ENCODE results near the gene NID1.
"Not testable (repeated sequence)": the region's sequence is repeated elsewhere in the genome, so short reads cannot be mapped to it uniquely, and the experiment has no call there.

DNA sequence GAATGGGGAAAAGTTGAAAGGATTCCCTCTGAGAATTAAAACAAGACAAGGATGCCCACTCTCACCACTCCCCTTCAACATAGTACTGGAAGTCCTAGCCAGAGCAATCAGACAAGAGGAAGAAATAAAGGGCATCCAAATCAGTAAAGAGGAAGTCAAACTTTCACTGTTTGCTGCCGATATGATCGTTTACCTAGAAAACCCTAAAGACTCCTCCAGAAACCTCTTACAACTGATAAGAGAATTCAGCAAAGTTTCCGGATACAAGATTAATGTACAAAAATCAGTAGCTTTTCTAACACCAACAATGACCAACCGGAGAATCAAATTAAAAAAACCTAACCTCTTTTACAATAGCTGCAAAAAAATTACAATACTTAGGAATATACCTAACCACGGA, 98.8 kb downstream of the NID1 start:
- TF ChIP-seq, protein P1, sequence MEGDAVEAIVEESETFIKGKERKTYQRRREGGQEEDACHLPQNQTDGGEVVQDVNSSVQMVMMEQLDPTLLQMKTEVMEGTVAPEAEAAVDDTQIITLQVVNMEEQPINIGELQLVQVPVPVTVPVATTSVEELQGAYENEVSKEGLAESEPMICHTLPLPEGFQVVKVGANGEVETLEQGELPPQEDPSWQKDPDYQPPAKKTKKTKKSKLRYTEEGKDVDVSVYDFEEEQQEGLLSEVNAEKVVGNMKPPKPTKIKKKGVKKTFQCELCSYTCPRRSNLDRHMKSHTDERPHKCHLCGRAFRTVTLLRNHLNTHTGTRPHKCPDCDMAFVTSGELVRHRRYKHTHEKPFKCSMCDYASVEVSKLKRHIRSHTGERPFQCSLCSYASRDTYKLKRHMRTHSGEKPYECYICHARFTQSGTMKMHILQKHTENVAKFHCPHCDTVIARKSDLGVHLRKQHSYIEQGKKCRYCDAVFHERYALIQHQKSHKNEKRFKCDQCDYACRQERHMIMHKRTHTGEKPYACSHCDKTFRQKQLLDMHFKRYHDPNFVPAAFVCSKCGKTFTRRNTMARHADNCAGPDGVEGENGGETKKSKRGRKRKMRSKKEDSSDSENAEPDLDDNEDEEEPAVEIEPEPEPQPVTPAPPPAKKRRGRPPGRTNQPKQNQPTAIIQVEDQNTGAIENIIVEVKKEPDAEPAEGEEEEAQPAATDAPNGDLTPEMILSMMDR (IDR thresholded peaks at IDR 0.05), result not testable (repeated sequence)
- TF ChIP-seq POLR2A (IDR thresholded peaks at IDR 0.05), result not testable (repeated sequence)
